Left ventricle myocardium superior (tissue), 1 donor: Measurements from ENCODE around the gene LIPI. TPM values are rescaled to one million over a fixed set of nuclear protein-coding genes. Genes with fewer than 3 reads are reported as not detected.
"Not testable (repeated sequence)": the region's sequence is repeated elsewhere in the genome, so short reads cannot be mapped to it uniquely, and the experiment has no call there.

Experiments used
- ATAC-seq: fragments of 200-7000 bp; cut with Tn5 transposase; one replicate; pipeline ENCODE4 v1.9.1; 2020; ENCODE audit warnings: mild to moderate bottlenecking, moderate library complexity
- DNase-seq: peaks from one replicate; pipeline ENCODE4 v3.0.0-alpha.2; 2020
- intact Hi-C: fragments of 100-400 bp; cut with micrococcal nuclease; formaldehyde crosslinking; loops from one replicate; pipeline ENCODE4 v1.11.0; 2022
- total RNA-seq: library from RNA; stranded (reverse); fragmentation: NEBNext Ultra II Directional; extraction: Animal tissue kit (Norgen Biotek cat#: 25700); gene quantifications from one replicate; pipeline ENCODE4 v1.2.1, GENCODE V29; 2021
- donor health status: DM: no; HTN: yes; CAD: no; lungs with severe emphysema.

Gene LIPI
- total RNA-seq, 1 donor from 2014 or later = not detected

- no peak for DNase-seq
- intact Hi-C loops = no loop called here
- no peak for ATAC-seq
Measured at GRCh38 chr21:14078746-14079375, 131.9 kb downstream of the LIPI start.

GRCh38 chr21:14076143-14076806, 134.5 kb downstream of the LIPI start:
- ATAC-seq (no peak), DNase-seq (no peak)
- intact Hi-C loops = no loop called here

- intact Hi-C loops = no loop called here
- DNase-seq (no peak), ATAC-seq (no peak)
Measured at GRCh38 chr21:14075346-14076142, 135.2 kb downstream of the LIPI start.

GRCh38 chr21:14074177-14074576, 136.6 kb downstream of the LIPI start:
- ATAC-seq (no peak), DNase-seq (no peak)
- intact Hi-C loops = no loop called here

GRCh38 chr21:14073615-14074014, 137.1 kb downstream of the LIPI start:
- no peak for ATAC-seq
- intact Hi-C loops = no loop called here
- no peak for DNase-seq

- DNase-seq = no peak
- intact Hi-C loops = no loop called here
Measured at GRCh38 chr21:14072761-14073535, 137.8 kb downstream of the LIPI start.

GRCh38 chr21:14071902-14072734, 138.6 kb downstream of the LIPI start:
- no peak for ATAC-seq
- intact Hi-C loops = no loop called here

More at GRCh38 chr21:14072761-14073535, 137.8 kb downstream of the LIPI start:
- ATAC-seq = no peak

GRCh38 chr21:14070968-14071367, 139.8 kb downstream of the LIPI start:
- intact Hi-C loops = no loop called here
- DNase-seq = no peak
- ATAC-seq = no peak

More at GRCh38 chr21:14071902-14072734, 138.6 kb downstream of the LIPI start:
- no peak for DNase-seq

- DNase-seq (no peak), ATAC-seq (peak; percentile 45)
- intact Hi-C loops = no loop called here
Measured at GRCh38 chr21:14070049-14070893, 140.5 kb downstream of the LIPI start.

GRCh38 chr21:14064296-14064645, 146.5 kb downstream of the LIPI start:
- ATAC-seq (no peak), DNase-seq (peak; percentile 24)
- intact Hi-C loops = no loop called here

GRCh38 chr21:14063620-14064295, 147.0 kb downstream of the LIPI start:
- intact Hi-C loops, ATAC-seq: not testable (repeated sequence)
- DNase-seq = peak; percentile 18

- ATAC-seq, intact Hi-C loops: not testable (repeated sequence)
- DNase-seq = peak; percentile 4
Measured at GRCh38 chr21:14062684-14063083, 148.1 kb downstream of the LIPI start.

- ATAC-seq, intact Hi-C loops, DNase-seq: not testable (repeated sequence)
Measured at GRCh38 chr21:14061820-14062219, 148.9 kb downstream of the LIPI start.

- peak; percentile 15 for DNase-seq
- ATAC-seq = not testable (repeated sequence)
Measured at GRCh38 chr21:14058995-14059627, 151.6 kb downstream of the LIPI start.

More at GRCh38 chr21:14058995-14059627, 151.6 kb downstream of the LIPI start:
- intact Hi-C loops = not testable (repeated sequence)
